Neural progenitor cell (in vitro differentiated cells): ENCODE measurements around the gene SPTLC3. TPM values are rescaled to one million over a fixed set of nuclear protein-coding genes. Genes with fewer than 3 reads are reported as not detected.

Source experiments
- DNase-seq: peaks from one replicate; pipeline ENCODE4 v3.0.0-alpha.2; 2016; ENCODE audit warnings: low spot score
- H2AFZ ChIP-seq: fragments of 200-600 bp; sonication (generic); replicated peaks from 2 replicates; pipeline ENCODE4 v1.6.1; 2016; ENCODE audit warnings: antibody characterized with exemption
- H3F3A ChIP-seq: fragments of 200-600 bp; sonication (generic); 2 replicates; pipeline ENCODE4 v1.6.1; 2016; ENCODE audit warnings: antibody characterized with exemption, low read depth
- H3K27ac ChIP-seq: fragments of 200-600 bp; sonication (generic); 2 replicates; pipeline ENCODE4 v1.5.1; 2016; ENCODE audit warnings: mild to moderate bottlenecking
- H3K27me3 ChIP-seq: fragments of 200-600 bp; sonication (generic); 2 replicates; pipeline ENCODE4 v1.6.1; 2016; ENCODE audit warnings: mild to moderate bottlenecking, moderate library complexity
- H3K36me3 ChIP-seq: fragments of 200-600 bp; sonication (generic); 2 replicates; pipeline ENCODE4 v1.5.1; 2016
- H3K4me1 ChIP-seq: fragments of 200-600 bp; sonication (generic); 2 replicates; pipeline ENCODE4 v1.6.1; 2016; ENCODE audit warnings: mixed run types
- H3K4me2 ChIP-seq: fragments of 200-600 bp; sonication (generic); 2 replicates; pipeline ENCODE4 v1.6.1; 2016
- H3K4me3 ChIP-seq: fragments of 200-600 bp; sonication (generic); 2 replicates; pipeline ENCODE4 v1.5.1; 2016
- H3K79me2 ChIP-seq: fragments of 200-600 bp; sonication (generic); 2 replicates; pipeline ENCODE4 v1.6.1; 2016; ENCODE audit warnings: low read depth
- H3K9ac ChIP-seq: fragments of 200-600 bp; sonication (generic); 2 replicates; pipeline ENCODE4 v1.6.1; 2016
- H3K9me3 ChIP-seq: fragments of 200-600 bp; sonication (generic); 2 replicates; pipeline ENCODE4 v1.5.1; 2016; ENCODE audit warnings: low read depth
- H4K20me1 ChIP-seq: fragments of 200-600 bp; sonication (generic); 2 replicates; pipeline ENCODE4 v1.6.1; 2016; ENCODE audit warnings: low read depth
- H3K27ac Mint-ChIP-seq: 3 replicates; pipeline ENCODE4 v1.8.0; 2021; ENCODE audit warnings: mixed read lengths
- H3K27me3 Mint-ChIP-seq: 2 replicates; pipeline ENCODE4 v1.8.0; 2022; ENCODE audit warnings: low read depth, mild to moderate bottlenecking, inconsistent platforms, moderate library complexity, mixed read lengths; ENCODE audit not compliant: insufficient read depth
- H3K36me3 Mint-ChIP-seq: 3 replicates; pipeline ENCODE4 v1.8.0; 2021; ENCODE audit warnings: mixed read lengths
- H3K4me1 Mint-ChIP-seq: 3 replicates; pipeline ENCODE4 v1.8.0; 2021; ENCODE audit warnings: mixed read lengths
- H3K4me3 Mint-ChIP-seq: 3 replicates; pipeline ENCODE4 v1.8.0; 2021; ENCODE audit warnings: mild to moderate bottlenecking, moderate library complexity, mixed read lengths
- H3K9me3 Mint-ChIP-seq: 3 replicates; pipeline ENCODE4 v1.8.0; 2020; ENCODE audit warnings: mixed read lengths
- EZH2 ChIP-seq: fragments of 200-600 bp; sonication (generic); IDR thresholded peaks from 2 replicates; pipeline ENCODE4 v1.6.1; 2017; ENCODE audit warnings: antibody characterized with exemption, mild to moderate bottlenecking, moderate library complexity
- EZH2phosphoT487 ChIP-seq: fragments of 200-600 bp; sonication (generic); IDR thresholded peaks from 2 replicates; pipeline ENCODE4 v1.6.1; 2017; ENCODE audit warnings: antibody characterized with exemption
- total RNA-seq: library from RNA; depleted of rRNA; stranded (reverse); fragments of >200 nt; gene quantifications from 2 replicates; pipeline ENCODE4 v1.2.3, GENCODE V29; 2015; ENCODE audit warnings: low replicate concordance
- TF ChIP-seq, protein P1 (sequence below): fragments of 200-600 bp; sonication (generic); IDR thresholded peaks from 2 replicates; pipeline ENCODE4 v1.5.1; 2017; ENCODE audit warnings: antibody characterized with exemption, mild to moderate bottlenecking

The SPTLC3 gene
- total RNA-seq, 1 donor from 2014 or later: 4.2 TPM

- no peak overlapping the region for H3K9ac ChIP-seq
- Mint-ChIP-seq H3K4me3 (no peak overlapping the region), H3K9me3 (no peaks in the 10 kb centered on the region), H3K4me1 (peaks cover 5% of the 10 kb centered on the region), H3K27ac (no peak overlapping the region), H3K27me3 (peaks cover 5% of the 10 kb centered on the region), H3K36me3 (no peaks in the 10 kb centered on the region)
- H3K4me3 ChIP-seq: no peak overlapping the region
- peaks cover 37% of the 10 kb centered on the region for H4K20me1 ChIP-seq
- H2AFZ ChIP-seq: no peak overlapping the region
- no peaks in the 10 kb centered on the region for H3K9me3 ChIP-seq
- H3K27ac ChIP-seq: no peak overlapping the region
- no peak overlapping the region for H3K4me2 ChIP-seq
- H3K79me2 ChIP-seq: no peaks in the 10 kb centered on the region
- TF ChIP-seq EZH2 (no peak), EZH2phosphoT487 (no peak)
- TF ChIP-seq, protein P1, sequence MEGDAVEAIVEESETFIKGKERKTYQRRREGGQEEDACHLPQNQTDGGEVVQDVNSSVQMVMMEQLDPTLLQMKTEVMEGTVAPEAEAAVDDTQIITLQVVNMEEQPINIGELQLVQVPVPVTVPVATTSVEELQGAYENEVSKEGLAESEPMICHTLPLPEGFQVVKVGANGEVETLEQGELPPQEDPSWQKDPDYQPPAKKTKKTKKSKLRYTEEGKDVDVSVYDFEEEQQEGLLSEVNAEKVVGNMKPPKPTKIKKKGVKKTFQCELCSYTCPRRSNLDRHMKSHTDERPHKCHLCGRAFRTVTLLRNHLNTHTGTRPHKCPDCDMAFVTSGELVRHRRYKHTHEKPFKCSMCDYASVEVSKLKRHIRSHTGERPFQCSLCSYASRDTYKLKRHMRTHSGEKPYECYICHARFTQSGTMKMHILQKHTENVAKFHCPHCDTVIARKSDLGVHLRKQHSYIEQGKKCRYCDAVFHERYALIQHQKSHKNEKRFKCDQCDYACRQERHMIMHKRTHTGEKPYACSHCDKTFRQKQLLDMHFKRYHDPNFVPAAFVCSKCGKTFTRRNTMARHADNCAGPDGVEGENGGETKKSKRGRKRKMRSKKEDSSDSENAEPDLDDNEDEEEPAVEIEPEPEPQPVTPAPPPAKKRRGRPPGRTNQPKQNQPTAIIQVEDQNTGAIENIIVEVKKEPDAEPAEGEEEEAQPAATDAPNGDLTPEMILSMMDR: no peak
- H3K27me3 ChIP-seq: peaks cover 94% of the 10 kb centered on the region
- H3K4me1 ChIP-seq: peaks cover 14% of the 10 kb centered on the region
- peaks cover 30% of the 10 kb centered on the region for H3F3A ChIP-seq
- H3K36me3 ChIP-seq: no peaks in the 10 kb centered on the region
- no peak for DNase-seq
These were observed 193.8 kb downstream of the SPTLC3 start for GRCh38 chr20:13202565-13202964.

- peaks cover 6% of the 10 kb centered on the region for H3K4me1 ChIP-seq
- no peak overlapping the region for H3K4me3 ChIP-seq
- H2AFZ ChIP-seq: no peak overlapping the region
- no peak overlapping the region for H3K4me3 Mint-ChIP-seq
- H3K36me3 Mint-ChIP-seq: no peaks in the 10 kb centered on the region
- peaks cover 20% of the 10 kb centered on the region for H4K20me1 ChIP-seq
- peaks cover 17% of the 10 kb centered on the region for H3F3A ChIP-seq
- H3K27me3 Mint-ChIP-seq: peaks cover 5% of the 10 kb centered on the region
- no peak overlapping the region for H3K4me2 ChIP-seq
- TF ChIP-seq, protein P1: no peak
- TF ChIP-seq EZH2phosphoT487: no peak
- no peak for TF ChIP-seq EZH2
- no peak for DNase-seq
- no peak overlapping the region for H3K27ac Mint-ChIP-seq
- H3K9me3 Mint-ChIP-seq: no peaks in the 10 kb centered on the region
- no peaks in the 10 kb centered on the region for H3K9me3 ChIP-seq
- H3K4me1 Mint-ChIP-seq: peaks cover 5% of the 10 kb centered on the region
- H3K9ac ChIP-seq: no peak overlapping the region
- H3K27me3 ChIP-seq: peaks cover 76% of the 10 kb centered on the region
- no peak overlapping the region for H3K27ac ChIP-seq
- no peaks in the 10 kb centered on the region for H3K79me2 ChIP-seq
- H3K36me3 ChIP-seq: no peaks in the 10 kb centered on the region
These were observed 196.7 kb downstream of the SPTLC3 start for GRCh38 chr20:13205425-13205824.

- Histone ChIP-seq H3K27me3 (peaks cover 75% of the 10 kb centered on the region), H3K27ac (no peak overlapping the region), H3K36me3 (no peaks in the 10 kb centered on the region), H2AFZ (no peak overlapping the region), H3K4me3 (no peak overlapping the region), H3K79me2 (no peaks in the 10 kb centered on the region), H3K9me3 (no peaks in the 10 kb centered on the region), H3K4me1 (peaks cover 5% of the 10 kb centered on the region), H3K9ac (no peak overlapping the region), H3F3A (peaks cover 14% of the 10 kb centered on the region), H3K4me2 (no peak overlapping the region), H4K20me1 (peaks cover 19% of the 10 kb centered on the region)
- Mint-ChIP-seq H3K4me3 (no peak overlapping the region), H3K36me3 (no peaks in the 10 kb centered on the region), H3K9me3 (no peaks in the 10 kb centered on the region), H3K27me3 (peaks cover 5% of the 10 kb centered on the region), H3K4me1 (peaks cover 4% of the 10 kb centered on the region), H3K27ac (no peak overlapping the region)
- DNase-seq: no peak
- no peak for TF ChIP-seq EZH2
- TF ChIP-seq, protein P1: no peak
- TF ChIP-seq EZH2phosphoT487: no peak
These were observed 197.2 kb downstream of the SPTLC3 start for GRCh38 chr20:13205848-13206434.
